HG03097 (cell line): ENCODE results near the gene SETDB2.

Experiments used
- ATAC-seq: cut with Tn5 transposase; IDR thresholded peaks from one replicate; pipeline ENCODE4 v1.9.1; 2021; ENCODE audit not compliant: unreplicated experiment, low FRiP score

The SETDB2 gene

DNA sequence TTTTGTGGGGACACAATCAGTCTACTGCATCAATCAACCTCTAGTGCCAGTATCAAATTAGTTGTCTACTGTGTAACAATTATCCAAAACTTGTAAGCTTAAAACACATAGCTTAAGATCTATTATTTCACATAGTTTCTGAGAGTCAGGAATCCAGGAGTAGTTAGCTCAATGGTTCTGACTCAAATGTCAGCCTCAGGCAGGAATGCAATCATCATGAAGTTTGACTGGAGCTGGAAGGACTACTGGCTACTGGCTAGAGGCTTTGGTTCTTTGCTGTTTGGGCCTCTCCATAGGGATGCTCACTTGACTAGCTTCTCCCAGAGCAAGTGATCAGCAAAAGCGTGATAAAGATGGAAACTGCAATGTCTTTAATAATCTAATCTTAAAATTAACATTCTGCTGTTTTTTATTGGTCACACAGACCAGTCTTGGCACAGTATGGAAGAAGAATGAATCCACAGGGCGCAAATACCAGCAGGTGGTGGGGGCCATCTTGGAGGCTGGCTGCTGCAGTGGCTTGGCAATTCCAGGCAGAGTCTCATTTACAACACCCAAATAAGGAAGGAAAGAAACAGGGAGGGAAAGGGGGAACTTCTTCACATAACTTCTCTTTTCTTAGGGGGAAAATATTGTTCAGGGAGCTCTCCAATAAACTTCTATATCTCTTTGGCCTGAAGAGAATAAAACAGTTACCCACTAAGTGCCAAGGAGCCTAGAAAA, 15.9 kb upstream of the SETDB2 start:
- ATAC-seq = no peak

DNA sequence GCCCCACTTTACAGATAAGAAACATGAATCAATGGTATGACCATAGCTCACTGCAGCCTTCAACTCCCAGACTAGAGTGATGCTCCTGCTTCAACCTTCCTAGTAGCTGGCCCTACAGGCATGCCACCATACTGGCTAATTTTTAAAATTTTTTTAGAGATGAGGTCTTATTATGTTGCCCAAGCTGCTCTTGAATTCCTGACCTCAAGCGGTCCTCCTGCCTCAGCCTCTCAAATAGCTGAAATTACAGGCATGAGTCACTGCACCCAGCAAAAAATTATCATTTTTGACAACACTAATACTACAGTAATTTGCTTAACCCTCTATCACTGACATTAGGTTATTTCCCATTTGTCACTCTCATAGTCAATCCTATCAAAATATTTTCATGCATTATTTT, 15.0 kb upstream of the SETDB2 start:
- no peak for ATAC-seq

DNA sequence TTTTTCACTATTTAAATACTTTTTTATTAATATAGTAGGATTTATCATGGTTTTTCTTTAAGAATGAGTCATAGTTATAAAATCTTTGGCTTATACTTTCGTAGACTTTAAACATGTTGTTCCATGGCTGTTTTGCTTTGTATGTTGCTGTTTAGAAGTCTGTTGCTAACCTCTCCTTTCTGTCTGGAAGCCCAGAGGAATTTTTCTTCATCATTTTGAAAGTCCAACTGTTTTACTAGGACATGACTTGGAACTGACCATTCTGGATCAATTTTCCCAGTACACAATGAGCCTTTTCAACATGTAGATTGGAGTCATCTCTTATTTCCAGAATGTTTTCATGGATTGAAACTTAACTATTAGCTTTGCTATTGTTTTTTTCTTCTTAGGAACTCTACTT, 8.1 kb upstream of the SETDB2 start:
- no peak for ATAC-seq

DNA sequence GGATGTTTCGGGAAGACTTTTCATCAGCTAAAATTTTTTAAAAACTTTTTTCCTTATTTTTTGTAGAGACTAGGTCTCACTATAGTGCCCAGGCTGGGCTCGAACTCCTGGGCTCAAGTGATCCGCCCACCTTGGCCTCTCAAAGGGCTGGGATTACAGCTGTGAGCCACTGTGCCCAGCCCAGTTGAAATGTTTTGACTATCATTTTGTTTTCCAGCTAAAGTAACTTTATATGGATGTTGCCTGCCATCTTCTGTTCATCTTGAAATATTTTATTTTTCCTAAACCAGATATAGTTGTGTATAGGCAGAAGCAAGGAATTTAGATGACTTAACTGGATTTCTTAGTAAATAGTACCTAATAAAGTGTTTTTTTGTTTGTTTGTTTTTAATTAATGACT, 7.2 kb upstream of the SETDB2 start:
- no peak for ATAC-seq

DNA sequence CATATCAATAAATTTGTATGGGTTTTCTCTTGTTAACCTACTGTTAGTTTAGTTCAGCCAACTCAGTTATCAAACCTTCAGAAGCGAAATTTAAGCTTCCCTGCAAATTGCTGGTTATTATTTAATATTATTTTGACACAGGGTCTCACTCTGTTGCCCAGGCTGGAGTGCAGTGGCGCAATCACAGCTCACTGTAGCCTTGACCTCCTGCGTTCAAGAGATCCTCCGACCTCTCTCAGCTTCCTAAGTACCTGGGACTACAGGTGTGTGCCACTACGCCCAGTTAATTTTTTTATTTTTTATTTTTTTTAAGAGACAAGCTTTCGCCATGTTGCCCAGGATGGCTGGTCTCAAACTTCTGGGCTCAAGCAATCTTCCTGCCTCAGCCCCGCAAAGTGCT, 6.4 kb upstream of the SETDB2 start:
- no peak for ATAC-seq

DNA sequence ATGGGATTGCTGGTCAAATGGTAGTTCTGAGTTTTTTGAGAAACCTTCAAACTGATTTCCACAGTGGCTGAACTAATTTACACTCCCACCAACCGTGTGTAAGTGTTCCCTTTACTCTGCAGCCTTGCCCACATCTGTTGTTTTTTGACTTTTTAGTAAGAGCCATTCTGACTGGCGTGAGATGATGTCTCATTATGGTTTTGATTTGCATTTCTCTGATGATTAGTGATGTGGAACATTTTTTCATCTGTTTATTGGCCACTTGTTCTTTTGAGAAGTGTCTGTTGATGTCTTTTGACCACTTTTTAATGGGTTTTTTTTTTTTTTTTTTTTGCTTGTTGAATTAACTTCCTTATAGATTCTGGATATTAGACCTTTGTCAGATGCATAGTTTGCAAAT, 4.5 kb upstream of the SETDB2 start:
- ATAC-seq = no peak

DNA sequence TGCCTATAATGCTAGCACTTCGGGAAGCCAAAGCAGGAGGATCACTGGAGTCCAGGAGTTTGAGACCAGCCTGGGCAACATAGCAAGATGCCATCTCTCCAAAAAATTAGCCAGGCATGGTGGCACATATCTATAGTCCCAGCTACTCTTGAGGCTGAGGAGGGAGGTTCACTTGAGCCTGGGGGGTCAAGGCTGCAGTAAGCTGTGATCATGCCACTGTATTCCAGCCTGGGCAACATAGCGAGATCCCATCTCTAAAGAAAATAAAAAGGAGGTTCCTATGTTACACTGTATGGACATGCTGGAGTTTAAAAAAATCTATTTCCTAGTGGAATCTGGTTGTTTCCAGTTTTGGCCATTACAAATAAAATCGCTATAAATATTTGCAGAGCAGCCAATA, 2.8 kb upstream of the SETDB2 start:
- ATAC-seq = no peak

DNA sequence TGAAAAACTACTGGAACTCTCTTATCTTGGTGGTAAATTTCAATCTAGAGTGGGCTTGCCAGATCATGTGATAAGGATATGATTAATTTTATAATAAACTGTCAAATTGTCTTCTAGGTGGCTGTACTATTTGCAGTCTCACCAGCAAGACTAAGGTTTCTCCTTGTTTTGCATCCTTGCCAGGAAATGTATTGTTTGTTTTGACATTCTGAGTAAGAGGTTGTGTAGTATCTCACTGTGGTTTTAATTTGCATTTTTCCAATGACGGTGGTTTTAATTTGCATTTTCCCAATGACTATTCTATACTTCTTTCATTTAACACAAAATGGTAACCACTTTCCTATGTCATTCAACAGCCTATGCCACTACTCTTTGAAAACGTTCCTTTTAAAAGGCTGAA, 2.2 kb upstream of the SETDB2 start:
- no peak for ATAC-seq

DNA sequence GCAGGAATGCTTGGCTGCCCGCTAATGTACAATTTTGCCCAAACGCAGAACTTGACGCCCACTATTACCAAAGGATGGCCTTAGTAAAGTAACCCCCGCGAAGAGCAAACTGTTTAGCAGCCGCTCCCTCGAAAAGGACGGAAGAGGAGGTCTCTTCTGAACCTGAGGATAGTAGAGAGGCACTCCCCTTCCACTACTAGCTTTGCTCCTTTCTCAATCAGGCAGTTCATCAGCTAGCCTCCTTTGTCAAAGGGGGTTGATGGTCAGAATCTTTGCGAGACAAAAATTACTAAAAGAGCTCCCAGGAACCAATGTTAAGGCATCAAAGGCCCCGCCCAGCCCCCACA, 744 bp upstream of the SETDB2 start:
- ATAC-seq = no peak

DNA sequence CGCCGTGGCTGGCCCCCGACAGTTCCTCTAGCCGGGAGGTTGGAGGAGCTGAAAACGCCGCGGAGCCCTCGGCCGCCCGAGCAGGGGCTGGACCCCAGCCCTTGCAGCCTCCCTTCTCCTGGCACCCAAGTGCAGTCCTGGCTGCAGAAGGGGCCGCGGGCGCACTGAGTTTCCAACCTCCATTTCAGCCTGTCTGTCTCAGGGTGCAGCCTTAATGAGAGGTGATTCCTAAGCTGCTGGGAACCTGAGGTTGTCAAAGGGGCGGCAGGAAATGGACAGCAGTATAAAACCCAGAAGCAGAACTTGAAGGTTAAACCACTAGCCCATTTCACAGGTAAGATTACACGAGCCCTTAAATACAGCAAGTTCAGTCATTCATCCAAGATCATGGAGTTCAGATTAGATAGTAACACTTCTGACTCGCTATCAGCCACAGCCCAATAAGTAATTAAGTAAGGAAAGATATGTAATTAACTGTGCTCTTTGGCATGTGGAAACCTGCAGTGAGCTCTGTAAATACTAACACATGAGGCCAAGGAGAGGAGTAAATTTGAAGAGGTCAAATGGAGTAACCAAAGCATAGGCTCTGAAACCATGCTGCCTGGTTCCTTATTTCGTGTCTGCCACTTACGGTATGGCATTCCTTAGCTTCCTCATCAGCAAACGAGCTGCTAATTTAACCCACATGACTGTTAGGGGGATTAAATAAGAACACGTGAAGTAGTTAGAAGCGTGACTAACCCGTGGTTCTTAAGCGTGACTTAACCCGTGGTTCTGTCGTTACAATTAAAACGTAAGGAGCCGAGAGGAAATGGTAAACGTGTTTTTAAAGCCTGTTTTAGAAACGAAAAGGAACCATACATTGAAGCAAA, 686 bp downstream of the SETDB2 start:
- ATAC-seq = peak; percentile 22

DNA sequence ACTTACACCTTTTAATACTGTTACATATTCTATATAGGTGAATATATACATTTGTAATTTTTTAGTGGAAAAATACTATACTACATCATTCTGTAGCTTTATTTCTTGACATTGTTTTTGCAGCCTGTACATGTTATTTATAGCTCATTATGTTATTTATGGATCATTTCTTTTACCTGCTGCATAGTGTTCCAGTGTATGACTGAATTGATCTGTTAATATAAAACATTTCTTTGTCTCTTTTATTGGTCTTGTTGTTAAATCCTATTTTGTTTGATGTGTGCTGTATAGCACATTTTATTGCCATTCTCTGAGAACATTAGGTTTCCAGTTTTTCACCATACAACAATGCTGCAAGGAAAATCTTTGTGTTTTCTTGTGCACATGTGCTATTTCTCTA, 2.4 kb downstream of the SETDB2 start:
- no peak for ATAC-seq

DNA sequence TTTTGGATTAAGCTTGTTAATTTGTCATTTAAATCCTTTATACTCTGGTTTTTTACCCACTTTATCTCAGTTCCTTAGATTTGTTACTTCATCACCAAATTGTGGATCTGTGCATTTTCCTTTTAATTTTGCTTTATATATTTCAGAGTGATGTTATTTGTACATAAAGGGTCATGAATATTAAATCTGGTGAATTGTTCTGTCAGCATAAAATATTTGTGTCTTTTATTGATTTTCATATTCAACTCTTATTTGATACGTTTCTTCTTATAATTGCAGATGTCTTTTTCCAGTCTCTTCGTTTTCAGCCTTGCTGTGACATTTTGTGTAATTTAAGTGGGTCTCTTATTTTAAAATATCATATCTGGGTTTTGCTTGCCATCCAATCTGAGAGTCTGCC, 4.7 kb downstream of the SETDB2 start:
- ATAC-seq = no peak

DNA sequence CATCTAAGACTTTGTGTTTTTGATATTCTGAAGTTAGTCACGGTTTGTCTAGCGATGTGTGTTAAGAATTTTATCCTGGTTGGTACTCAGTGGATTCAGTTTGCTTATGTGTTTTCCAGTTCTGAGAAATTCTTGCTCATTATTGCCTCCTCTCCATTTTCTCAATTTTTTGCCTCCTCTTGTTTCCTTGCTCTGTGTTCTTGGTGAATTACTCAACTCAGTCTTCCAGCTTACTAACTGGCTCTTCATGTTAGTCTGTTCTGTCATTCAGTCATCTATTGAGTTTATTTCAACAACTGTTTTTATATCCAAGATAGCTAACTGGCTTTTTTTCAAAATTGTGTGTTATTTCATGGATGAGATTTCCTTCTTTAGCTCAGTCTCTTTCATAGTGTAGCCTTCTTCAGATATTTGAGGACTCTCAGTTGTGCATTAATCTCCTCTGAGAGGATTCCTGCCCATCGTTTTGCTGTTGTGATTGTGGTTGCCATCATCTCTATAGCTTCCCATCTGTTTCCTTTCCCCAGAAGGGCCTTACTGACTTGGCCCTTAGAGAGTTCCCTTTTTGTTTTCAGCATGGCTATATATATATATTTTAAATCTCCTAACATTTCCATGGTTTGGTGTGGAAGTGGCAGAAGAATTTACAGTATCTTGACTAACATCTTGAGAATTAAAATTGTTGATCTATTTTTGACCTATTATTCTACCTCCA, 6.2 kb downstream of the SETDB2 start:
- ATAC-seq = no peak

DNA sequence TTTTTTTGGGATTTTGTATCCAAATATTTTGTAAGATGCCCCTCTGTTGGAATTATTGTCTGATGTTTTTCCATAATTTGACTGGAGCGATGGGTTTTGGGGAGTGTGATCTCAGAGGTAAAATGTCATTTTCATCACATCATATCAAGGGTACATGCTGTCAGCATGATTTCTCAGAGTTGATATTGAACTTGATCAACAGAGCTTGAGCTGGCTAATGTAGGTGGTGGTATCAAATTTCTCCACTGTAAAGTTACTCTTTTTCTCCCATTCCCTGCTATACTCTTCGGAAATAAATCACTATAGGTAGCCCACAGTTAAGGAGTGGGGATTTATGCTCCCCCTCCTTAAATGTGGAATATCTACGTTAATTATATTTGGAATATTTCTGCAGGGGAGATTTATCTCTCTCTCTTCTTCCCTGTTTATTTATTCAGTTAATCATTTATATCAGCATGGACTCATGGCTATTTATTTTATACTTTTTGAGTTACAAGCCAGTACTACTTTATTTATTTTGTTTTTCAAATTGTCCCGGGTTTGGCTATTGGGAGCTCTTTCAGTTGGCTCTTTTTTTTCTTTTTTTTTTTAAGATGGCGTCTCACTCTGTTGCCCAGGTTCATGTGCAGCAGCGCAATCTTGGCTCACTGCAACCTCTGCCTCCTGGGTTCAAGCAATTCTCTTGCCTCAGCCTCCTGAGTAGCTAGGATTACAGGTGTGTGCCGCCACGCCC, 8.8 kb downstream of the SETDB2 start:
- ATAC-seq = no peak

DNA sequence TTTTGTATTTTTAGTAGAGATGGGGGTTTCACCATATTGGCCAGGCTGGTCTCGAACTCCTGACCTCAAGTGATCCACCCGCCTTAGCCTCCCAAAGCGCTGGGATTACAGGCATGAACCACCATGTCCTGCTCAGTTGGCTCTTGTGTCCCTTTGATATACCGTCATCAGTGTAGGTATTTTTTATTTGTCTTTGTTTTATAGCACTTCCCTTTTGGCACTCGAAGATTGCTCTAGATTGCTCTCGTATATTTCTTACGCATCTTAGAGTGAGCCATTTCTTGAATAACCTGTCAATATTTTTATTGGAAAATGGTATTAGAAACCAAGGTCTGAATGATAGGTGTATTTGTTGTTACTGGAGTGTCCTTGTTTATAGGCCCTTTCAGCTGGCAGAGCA, 9.4 kb downstream of the SETDB2 start:
- ATAC-seq = no peak

DNA sequence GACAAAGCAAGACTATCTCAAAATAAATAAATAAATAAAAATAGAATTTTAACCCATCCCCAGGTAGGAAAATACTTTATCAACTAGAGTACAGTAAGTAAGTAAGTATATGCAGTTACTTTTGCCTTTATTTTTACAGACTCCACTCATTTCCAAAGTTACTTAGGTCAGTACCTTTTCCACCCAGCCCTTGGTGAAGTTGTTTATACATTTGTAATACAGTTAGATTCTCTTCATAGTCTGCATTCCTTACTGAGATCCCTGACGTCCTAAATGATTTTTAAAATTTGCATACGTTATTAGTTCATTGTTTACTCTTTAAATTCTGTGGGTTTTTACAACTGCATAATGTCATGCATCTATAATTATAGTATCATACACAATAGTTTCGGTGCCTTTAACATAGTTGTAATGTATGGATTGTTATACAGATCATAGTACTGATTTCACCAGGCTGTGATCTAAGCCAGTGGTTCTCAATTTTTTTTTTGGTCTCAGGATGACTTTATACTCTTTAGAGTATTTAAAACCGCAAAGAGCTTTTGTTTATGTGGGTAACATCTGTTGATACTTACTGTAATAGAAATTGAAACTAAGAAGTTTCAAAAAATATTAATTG, 10.4 kb downstream of the SETDB2 start:
- peak; percentile 87 for ATAC-seq

DNA sequence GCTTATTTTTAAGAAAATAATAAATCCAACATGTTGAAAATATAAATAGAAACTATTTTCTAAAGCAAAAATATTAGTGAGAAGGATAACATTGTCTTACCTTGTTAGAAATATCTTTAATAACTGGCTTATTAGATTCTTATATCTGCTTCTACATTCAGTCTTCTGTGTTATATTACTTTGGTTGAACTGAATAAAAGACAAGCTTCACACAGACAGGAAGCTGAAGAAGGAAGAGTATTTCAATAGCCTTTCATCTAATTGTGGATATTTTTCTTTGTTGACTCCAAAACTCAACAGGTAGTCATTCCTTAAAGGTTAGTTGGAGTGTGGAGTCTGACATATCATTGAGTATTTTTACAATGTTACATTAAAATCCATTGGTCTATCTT, 10.9 kb downstream of the SETDB2 start:
- no peak for ATAC-seq

DNA sequence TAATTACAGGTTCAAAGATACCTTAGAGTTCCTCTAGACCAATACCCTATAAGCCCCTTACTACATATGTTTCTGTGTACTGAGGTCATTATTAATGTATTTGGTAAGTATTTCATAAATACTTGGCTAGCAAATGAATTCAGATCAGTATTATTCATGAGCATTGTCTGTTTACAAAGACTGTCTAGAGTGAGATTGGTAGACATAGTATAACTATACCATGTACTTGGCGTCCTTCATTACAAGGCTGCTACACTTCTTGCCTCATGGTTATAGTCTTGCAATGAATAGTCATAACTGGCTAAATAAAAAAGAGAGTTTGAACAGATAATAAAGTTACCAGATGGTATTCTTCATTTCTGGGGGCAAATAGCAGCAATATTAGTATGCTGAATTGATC, 12.1 kb downstream of the SETDB2 start:
- no peak for ATAC-seq

DNA sequence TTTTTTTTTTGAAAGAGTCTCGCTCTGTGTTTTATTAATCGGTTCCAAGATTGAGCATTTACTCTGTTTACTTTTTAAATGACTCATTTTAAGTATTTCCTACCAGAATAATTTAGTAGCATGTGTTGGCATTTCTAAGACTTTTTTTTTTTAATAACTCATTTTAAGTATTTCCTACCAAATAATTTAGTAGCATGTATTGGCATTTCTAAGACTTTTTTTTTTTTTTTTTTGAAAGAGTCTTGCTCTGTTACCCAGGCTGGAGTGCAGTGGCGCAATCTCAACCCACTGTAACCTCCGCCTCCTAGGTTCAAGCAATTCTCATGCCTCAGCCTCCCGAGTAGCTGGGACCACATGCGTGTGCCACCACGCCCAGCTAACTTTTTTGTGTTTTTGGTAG, 13.1 kb downstream of the SETDB2 start:
- ATAC-seq = no peak

DNA sequence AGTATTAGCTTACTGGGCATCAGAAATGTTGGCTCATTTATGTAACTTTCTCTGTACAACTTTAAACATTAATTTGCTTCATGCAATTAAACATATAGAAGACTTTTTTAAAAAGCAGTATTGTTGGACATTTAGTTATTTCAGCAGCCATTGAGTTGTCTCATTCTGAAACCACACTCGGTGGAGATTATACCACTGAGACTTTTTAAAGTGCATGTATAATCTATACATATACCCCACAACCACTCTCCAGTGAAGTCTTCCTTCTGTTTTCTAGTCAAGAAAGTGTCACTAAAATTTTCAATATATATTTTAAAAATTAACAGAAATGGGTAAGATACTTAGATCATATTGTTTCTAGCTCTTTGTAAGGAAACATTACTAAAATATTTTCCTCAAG, 15.5 kb downstream of the SETDB2 start:
- no peak for ATAC-seq

DNA sequence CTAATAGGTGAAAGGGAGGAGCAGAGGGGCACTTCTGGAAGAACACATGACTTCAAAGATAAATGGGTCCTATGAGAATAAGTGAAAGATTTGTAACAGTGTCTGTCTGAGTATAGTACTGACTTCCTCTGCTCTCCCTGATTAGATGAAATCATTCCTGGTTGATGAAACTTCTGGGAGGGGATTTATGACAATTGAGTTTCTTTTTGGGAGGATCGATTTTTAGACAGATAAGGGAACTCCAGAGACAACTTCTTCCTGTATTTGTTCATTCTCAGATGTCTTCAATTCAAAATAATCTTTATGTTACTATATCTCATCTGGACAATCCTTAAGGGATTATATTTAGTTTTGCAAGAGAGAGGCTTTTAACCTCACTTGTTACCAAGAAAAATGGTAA, 20.0 kb downstream of the SETDB2 start:
- ATAC-seq = no peak
